A673 (cell line): ENCODE measurements around the gene GPR27.

ENCODE experiments used
- CTCF ChIP-seq: fragments of 300-800, 200-600 bp; sonication (generic); conservative IDR thresholded peaks from 2 replicates; pipeline ENCODE4 v1.5.1; 2017; ENCODE audit warnings: low read depth, mild to moderate bottlenecking, antibody characterized with exemption, low read length, moderate library complexity, mixed read lengths
- EZH2 ChIP-seq: fragments of 200-600 bp; sonication (generic); IDR thresholded peaks from 2 replicates; pipeline ENCODE4 v1.6.1; 2017; ENCODE audit warnings: borderline replicate concordance, low read depth, mild to moderate bottlenecking, mixed read lengths, antibody characterized with exemption, low read length; ENCODE audit not compliant: poor library complexity, severe bottlenecking

DNA sequence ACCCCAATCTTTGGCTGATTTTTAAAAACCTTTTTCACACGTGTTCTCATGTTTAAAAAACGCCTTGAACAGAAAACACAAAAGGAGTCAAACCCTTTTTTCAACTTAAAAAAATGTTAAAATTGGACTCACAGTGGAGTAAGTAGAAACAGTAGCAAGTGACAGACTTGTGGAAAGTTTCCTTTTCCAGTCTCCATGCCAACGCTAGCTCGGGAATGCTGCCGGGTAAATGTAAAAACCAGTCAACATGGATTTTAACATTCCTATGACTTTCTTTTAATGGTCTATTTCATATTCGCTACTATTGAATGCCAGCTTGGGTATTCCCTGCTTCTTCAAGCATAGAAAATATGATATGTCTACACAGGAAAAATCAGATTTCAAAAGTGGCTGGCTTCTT is 32.9 kb downstream of the GPR27 start:
- TF ChIP-seq EZH2 (no peak), CTCF (no peak)
